Body of pancreas (tissue), 4 donors: ENCODE results near the gene BBOF1.

ENCODE experiments used
- CTCF ChIP-seq, 7 experiments: fragments of 450-650 bp in 4 of 7; fragments of 200-600 bp in 3 of 7; sonication (generic) in 3 of 7; IDR thresholded peaks; one replicate each; pipeline ENCODE4 v1.5.1; 2016 to 2019; ENCODE audit warnings: antibody characterized with exemption in 7 of 7
- POLR2A ChIP-seq, 3 donors: fragments of 450-650 bp; IDR thresholded peaks; one replicate each; pipeline ENCODE4 v1.6.1; 2016; ENCODE audit warnings: antibody characterized with exemption in 3 of 3, mild to moderate bottlenecking in 2 of 3

GRCh38 chr14:74035556-74035955 is 16.4 kb downstream of the BBOF1 start:
- no peak for TF ChIP-seq POLR2A (IDR thresholded peaks at IDR 0.05)
- no peak for TF ChIP-seq CTCF (IDR thresholded peaks at IDR 0.05)
